ENCODE data around the gene SLC2A9.
A peak's percentile ranks its signal among the peaks of the same experiment; 100 is the strongest.

SLC2A9 gene

GRCh38 chr4:10018818-10019461, 2.4 kb downstream of the SLC2A9 start:
- peak; percentile 94 for DNase-seq

- no peak for DNase-seq
These were observed 4.0 kb downstream of the SLC2A9 start for GRCh38 chr4:10017037-10017893.

- DNase-seq, result no peak
These were observed 5.1 kb downstream of the SLC2A9 start for GRCh38 chr4:10016169-10016568.

GRCh38 chr4:10015140-10015753, 6.0 kb downstream of the SLC2A9 start:
- DNase-seq, result no peak

- peak; percentile 36 for DNase-seq
These were observed 7.6 kb downstream of the SLC2A9 start for GRCh38 chr4:10013722-10014121.

- no peak for DNase-seq
These were observed 9.4 kb downstream of the SLC2A9 start for GRCh38 chr4:10011885-10012284.

GRCh38 chr4:10011277-10011676, 10.0 kb downstream of the SLC2A9 start:
- no peak for DNase-seq

GRCh38 chr4:10009861-10010500, 11.3 kb downstream of the SLC2A9 start:
- no peak for DNase-seq

GRCh38 chr4:10008609-10009005, 12.7 kb downstream of the SLC2A9 start:
- DNase-seq, result no peak

GRCh38 chr4:10007793-10008608, 13.3 kb downstream of the SLC2A9 start:
- DNase-seq, result no peak

- no peak for DNase-seq
These were observed 13.9 kb downstream of the SLC2A9 start for GRCh38 chr4:10007436-10007740.

GRCh38 chr4:10006601-10007435, 14.5 kb downstream of the SLC2A9 start:
- DNase-seq, result no peak

- DNase-seq, result no peak
These were observed 15.1 kb downstream of the SLC2A9 start for GRCh38 chr4:10006231-10006600.

- no peak for DNase-seq
These were observed 15.7 kb downstream of the SLC2A9 start for GRCh38 chr4:10005632-10006031.

- no peak for DNase-seq
These were observed 17.6 kb downstream of the SLC2A9 start for GRCh38 chr4:10003666-10004065.

- DNase-seq, result no peak
These were observed 19.0 kb downstream of the SLC2A9 start for GRCh38 chr4:10002278-10002677.

GRCh38 chr4:10001757-10002156, 19.5 kb downstream of the SLC2A9 start:
- DNase-seq, result no peak

- no peak for DNase-seq
These were observed 21.2 kb downstream of the SLC2A9 start for GRCh38 chr4:9999956-10000561.

- DNase-seq, result no peak
These were observed 23.4 kb downstream of the SLC2A9 start for GRCh38 chr4:9997886-9998285.

GRCh38 chr4:9996319-9997110, 24.8 kb downstream of the SLC2A9 start:
- DNase-seq, result no peak

Data from CD4-positive, alpha-beta T cell treated with Interleukin-17A for 4 hours (primary cell).